GM21529 (cell line): Measurements from ENCODE around the gene WDR46.
"Not testable (repeated sequence)": the region's sequence is repeated elsewhere in the genome, so short reads cannot be mapped to it uniquely, and the experiment has no call there.

ENCODE experiments used
- ATAC-seq: cut with Tn5 transposase; IDR thresholded peaks from one replicate; pipeline ENCODE4 v1.9.1; 2021; ENCODE audit not compliant: unreplicated experiment

The WDR46 gene

GRCh38 chr6:33288141-33288920 lies 708 bp downstream of the WDR46 start:
- no peak for ATAC-seq

- no peak for ATAC-seq
Observed at GRCh38 chr6:33286946-33287914, 1.8 kb downstream of the WDR46 start.

GRCh38 chr6:33285214-33285613 lies 3.8 kb downstream of the WDR46 start:
- not testable (repeated sequence) for ATAC-seq

GRCh38 chr6:33280539-33280938 lies 8.5 kb downstream of the WDR46 start:
- ATAC-seq, result no peak

GRCh38 chr6:33279971-33280511 lies 9.0 kb downstream of the WDR46 start:
- no peak for ATAC-seq

GRCh38 chr6:33279257-33279695 lies 9.8 kb downstream of the WDR46 start:
- ATAC-seq, result no peak

GRCh38 chr6:33278810-33279209 lies 10.2 kb downstream of the WDR46 start:
- ATAC-seq, result no peak

GRCh38 chr6:33278392-33278741 lies 10.7 kb downstream of the WDR46 start:
- no peak for ATAC-seq

GRCh38 chr6:33277663-33278391 lies 11.2 kb downstream of the WDR46 start:
- no peak for ATAC-seq

GRCh38 chr6:33276864-33277662 lies 12.0 kb downstream of the WDR46 start, which contains the start of gene B3GALT4:
B3GALT4 (plus strand) TSS chr6:33277123; CDS start chr6:33277420, 297 bp downstream.
- ATAC-seq, result peak; percentile 53

- ATAC-seq, result no peak
Observed at GRCh38 chr6:33276581-33276863, 12.5 kb downstream of the WDR46 start.

GRCh38 chr6:33275795-33276580 lies 13.1 kb downstream of the WDR46 start:
- ATAC-seq, result not testable (repeated sequence)

- no peak for ATAC-seq
Observed at GRCh38 chr6:33273924-33274902, 14.8 kb downstream of the WDR46 start.

- no peak for ATAC-seq
Observed at GRCh38 chr6:33273129-33273923, 15.7 kb downstream of the WDR46 start.

GRCh38 chr6:33272275-33273128 lies 16.5 kb downstream of the WDR46 start:
- ATAC-seq, result no peak

- ATAC-seq, result peak; percentile 69
Observed at GRCh38 chr6:33271468-33272274, 17.4 kb downstream of the WDR46 start, which contains the start of the genes RPS18 and VPS52. RPS18 (plus strand) TSS chr6:33272075; CDS start chr6:33272120, 45 bp downstream. VPS52 (minus strand) TSS chr6:33271876; CDS start chr6:33271675, 201 bp downstream.
